Neutrophil (primary cell): ENCODE measurements around the gene GNAL.

Experiments used
- H3K27ac ChIP-seq: fragments of 200-600 bp; sonication (generic); 2 replicates; pipeline ENCODE4 v1.5.1; 2016; ENCODE audit warnings: mild to moderate bottlenecking, moderate library complexity
- H3K27me3 ChIP-seq: fragments of 200-600 bp; sonication (generic); 2 replicates; pipeline ENCODE4 v1.6.0; 2016; ENCODE audit warnings: mild to moderate bottlenecking
- H3K36me3 ChIP-seq: fragments of 200-600 bp; sonication (generic); 2 replicates; pipeline ENCODE4 v1.5.1; 2017
- H3K4me1 ChIP-seq, 2 experiments: fragments of 200-600 bp in 1 of 2; sonication (generic) in 1 of 2; 1 replicate in 1 of 2; 2 replicates in 1 of 2; pipeline versions ENCODE4 v1.5.1 to v1.6.1; 2013 to 2016; ENCODE audit warnings: low read depth in 1 of 2, low read length in 1 of 2, mild to moderate bottlenecking in 1 of 2, moderate library complexity in 1 of 2; ENCODE audit not compliant: control insufficient read depth in 1 of 2, insufficient read depth in 1 of 2
- H3K4me3 ChIP-seq, 2 experiments: fragments of 200-600 bp in 1 of 2; sonication (generic) in 1 of 2; 1 replicate in 1 of 2; 2 replicates in 1 of 2; pipeline ENCODE4 v1.5.1; 2013 to 2016; ENCODE audit warnings: low read depth in 1 of 2, low read length in 1 of 2, mild to moderate bottlenecking in 1 of 2, moderate library complexity in 1 of 2
- H3K9me3 ChIP-seq: fragments of 200-600 bp; sonication (generic); 2 replicates; pipeline ENCODE4 v1.5.1; 2016
- CTCF ChIP-seq: fragments of 200-600 bp; sonication (generic); IDR thresholded peaks from 2 replicates; pipeline ENCODE4 v1.5.1; 2016; ENCODE audit warnings: antibody characterized with exemption

The GNAL gene

DNA sequence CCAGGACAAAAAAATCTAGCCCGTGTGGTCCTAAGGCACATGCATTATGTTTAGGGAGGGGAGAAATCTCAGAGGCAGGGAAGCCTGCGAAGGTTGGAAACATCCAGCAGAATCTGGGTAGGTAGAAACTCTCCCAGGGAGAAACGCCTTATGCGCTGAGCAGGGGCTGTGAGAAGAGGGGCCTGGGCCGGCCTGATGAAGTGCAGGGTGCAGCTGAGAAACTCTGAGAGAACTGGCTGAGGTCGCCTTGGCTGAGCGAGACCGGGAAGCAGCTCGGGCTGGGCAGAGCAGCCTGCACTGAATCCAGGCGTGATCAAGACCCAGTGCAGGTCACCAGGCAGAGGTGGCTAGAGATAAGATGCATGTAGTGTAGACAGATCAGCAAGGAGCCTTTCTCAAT is 177.3 kb downstream of the GNAL start:
- Histone ChIP-seq H3K4me1 (no peaks in the 10 kb centered on the region), H3K36me3 (no peaks in the 10 kb centered on the region), H3K27me3 (peaks cover 32% of the 10 kb centered on the region), H3K9me3 (no peaks in the 10 kb centered on the region), H3K27ac (no peak overlapping the region), H3K4me3 (no peak overlapping the region)
- no peak for TF ChIP-seq CTCF

DNA sequence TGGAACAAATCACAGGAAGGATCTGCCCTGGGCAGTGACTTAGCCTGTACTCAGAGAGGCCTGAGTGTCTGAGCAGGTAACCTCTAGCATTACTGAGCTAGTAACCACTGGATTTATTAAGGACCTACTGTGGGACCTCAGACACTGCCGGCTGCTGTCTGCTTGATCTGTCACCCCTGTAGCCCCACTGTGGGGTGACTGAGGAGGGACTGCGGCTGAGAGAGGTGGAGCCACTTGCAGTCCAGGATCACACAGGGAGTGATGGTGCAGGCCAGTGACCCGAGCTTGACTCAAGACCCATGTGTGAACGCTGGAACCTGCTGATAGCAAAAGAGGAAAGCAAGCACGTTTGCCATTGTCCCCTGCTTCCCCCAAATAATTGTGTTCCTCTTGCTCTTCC is 177.7 kb downstream of the GNAL start:
- Histone ChIP-seq H3K27ac (no peak overlapping the region), H3K27me3 (peaks cover 37% of the 10 kb centered on the region), H3K36me3 (no peaks in the 10 kb centered on the region), H3K4me1 (no peaks in the 10 kb centered on the region), H3K9me3 (no peaks in the 10 kb centered on the region), H3K4me3 (no peak overlapping the region)
- TF ChIP-seq CTCF: no peak

- Histone ChIP-seq H3K4me3 (no peak overlapping the region), H3K4me1 (no peaks in the 10 kb centered on the region), H3K27me3 (peaks cover 48% of the 10 kb centered on the region), H3K27ac (no peak overlapping the region), H3K36me3 (no peaks in the 10 kb centered on the region), H3K9me3 (no peaks in the 10 kb centered on the region)
- no peak for TF ChIP-seq CTCF
Observed at GRCh38 chr18:11868230-11868629, 179.2 kb downstream of the GNAL start.

DNA sequence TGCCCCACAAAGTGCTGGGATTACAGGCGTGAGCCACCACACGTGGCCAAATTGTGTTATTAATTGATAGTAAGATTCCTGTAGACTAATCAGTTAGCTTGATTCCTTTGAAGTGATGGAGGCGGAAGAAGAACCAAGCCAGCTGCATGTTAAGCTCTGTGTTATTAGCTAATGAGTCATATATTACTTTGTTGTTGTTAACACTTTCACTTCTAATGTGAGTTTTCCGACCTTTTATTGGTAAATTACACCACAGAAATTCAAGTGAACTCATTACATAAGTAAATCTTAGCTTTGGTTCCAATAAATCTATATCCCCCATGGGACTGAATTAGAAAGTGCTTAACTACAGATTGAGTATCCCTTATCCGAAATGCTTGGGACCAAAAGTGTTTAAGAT is 182.4 kb downstream of the GNAL start:
- Histone ChIP-seq H3K9me3 (no peaks in the 10 kb centered on the region), H3K36me3 (peaks cover 9% of the 10 kb centered on the region), H3K4me1 (no peaks in the 10 kb centered on the region), H3K4me3 (no peak overlapping the region), H3K27ac (no peak overlapping the region), H3K27me3 (peaks cover 33% of the 10 kb centered on the region)
- TF ChIP-seq CTCF: no peak

DNA sequence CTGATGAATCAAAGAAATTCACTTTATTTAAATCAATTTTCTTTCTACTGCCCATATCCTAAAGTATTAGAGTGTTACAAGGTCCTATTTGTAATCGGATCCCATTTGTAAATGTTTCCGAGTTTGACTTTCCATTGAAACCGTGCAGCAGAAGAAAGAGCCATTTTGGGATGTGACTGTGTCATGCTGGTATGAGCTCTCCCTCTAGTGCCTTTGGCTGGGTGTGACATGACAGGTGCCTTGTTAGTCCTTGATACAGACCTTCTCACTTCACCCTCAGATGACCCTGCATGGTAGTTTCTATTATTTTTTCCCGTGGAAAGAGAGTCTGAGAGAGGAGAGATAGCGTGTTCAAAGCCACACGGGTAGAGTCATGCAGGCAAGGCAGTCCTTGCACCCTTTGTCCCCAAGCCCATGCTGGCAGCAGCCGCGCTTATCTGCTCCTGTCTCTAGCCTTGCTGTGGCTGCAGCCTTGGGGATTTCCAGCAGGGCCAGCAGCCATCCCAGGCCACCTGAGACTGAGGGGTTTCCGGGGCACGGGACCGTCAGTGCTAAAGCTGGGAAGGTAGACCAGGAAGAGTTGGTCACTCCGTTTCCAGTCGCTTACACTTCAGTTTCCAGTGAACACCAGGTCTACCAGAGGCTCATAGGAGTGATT is 183.5 kb downstream of the GNAL start:
- peaks cover 33% of the 10 kb centered on the region for H3K27me3 ChIP-seq
- no peaks in the 10 kb centered on the region for H3K9me3 ChIP-seq
- TF ChIP-seq CTCF: peak; percentile 15
- H3K4me3 ChIP-seq: no peak overlapping the region
- peaks cover 18% of the 10 kb centered on the region for H3K36me3 ChIP-seq
- H3K4me1 ChIP-seq: no peaks in the 10 kb centered on the region
- H3K27ac ChIP-seq: no peak overlapping the region
